ENCODE measurements around the gene CXCL12.

CXCL12 gene

DNA sequence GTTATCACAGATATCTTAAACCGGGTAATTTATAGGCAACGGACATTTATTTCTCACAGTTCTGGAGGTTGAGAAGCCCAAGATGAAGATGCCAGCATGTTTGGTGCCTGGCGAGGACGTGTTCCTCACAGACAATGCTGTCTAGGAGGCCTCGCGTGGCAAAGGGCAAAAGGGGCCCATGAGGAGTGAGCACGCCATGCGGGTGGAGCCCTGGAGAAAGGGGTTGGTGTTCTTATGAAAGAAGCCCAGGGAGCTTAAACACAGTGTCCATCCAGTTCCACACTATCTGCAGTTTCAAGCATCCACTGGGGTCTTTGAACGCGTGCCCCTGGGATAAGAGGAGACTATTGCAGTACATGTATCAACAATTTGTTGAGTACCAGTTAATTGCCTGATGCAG lies 51.4 kb downstream of the CXCL12 start:
- no peak for DNase-seq

DNA sequence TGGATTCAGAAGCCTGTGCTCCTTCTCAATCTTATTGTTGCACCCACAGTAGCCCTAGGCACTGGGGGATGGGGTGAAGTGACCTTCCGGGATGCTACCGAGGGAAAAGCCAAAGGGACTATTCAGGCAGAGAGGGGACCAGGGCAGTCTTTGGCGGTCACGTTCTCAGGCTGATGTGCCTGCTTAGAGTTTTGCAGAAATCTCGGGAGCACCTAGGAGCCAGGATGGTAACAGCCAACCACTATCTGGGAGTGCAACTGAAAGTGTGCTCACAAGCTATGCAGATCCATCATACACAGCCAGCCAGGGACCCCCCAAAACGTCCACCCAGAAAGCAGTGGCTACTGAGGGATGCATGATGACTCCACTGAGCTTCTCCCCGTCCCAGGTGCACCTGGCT lies 52.4 kb downstream of the CXCL12 start:
- no peak for DNase-seq

GRCh38 chr10:44330431-44330830 lies 54.5 kb downstream of the CXCL12 start:
- no peak for DNase-seq

GRCh38 chr10:44327461-44327860 lies 57.4 kb downstream of the CXCL12 start:
- DNase-seq, result no peak
